Muscle of back (tissue), 13 donors: ENCODE data around the gene CALCB. TPM values are rescaled to one million over a fixed set of nuclear protein-coding genes. Genes with fewer than 3 reads are reported as not detected.
"Not testable (repeated sequence)": the region's sequence is repeated elsewhere in the genome, so short reads cannot be mapped to it uniquely, and the experiment has no call there.

Experiments
- DNase-seq, 3 donors: peaks; one replicate each; pipeline versions ENCODE4 v3.0.0 to v3.0.0-alpha.2; 2013
- long read RNA-seq, 9 donors: transcript quantifications; one replicate each; lab custom pipeline, GENCODE V29; 2026
- polyA plus RNA-seq, 10 donors: library from polyadenylated mRNA; unstranded; fragments of 120-200 nt; gene quantifications; one replicate each; pipeline ENCODE4 v1.2.1, GENCODE V29; 2013; ENCODE audit not compliant: insufficient read length in 10 of 10

Gene CALCB, protein sequence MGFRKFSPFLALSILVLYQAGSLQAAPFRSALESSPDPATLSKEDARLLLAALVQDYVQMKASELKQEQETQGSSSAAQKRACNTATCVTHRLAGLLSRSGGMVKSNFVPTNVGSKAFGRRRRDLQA
- under 1 TPM in 7 of 10 donors, not detected in 3; 0.20 to 0.65 (median 0.62) TPM for polyA plus RNA-seq
- long read RNA-seq, donor 1 = 0 reads
- long read RNA-seq, donor 2 = 0 reads
- long read RNA-seq, donor 3 = 0 reads
- long read RNA-seq, donor 4 = 0 reads
- long read RNA-seq, donor 5 = 0 reads
- long read RNA-seq, donor 6 = 0 reads
- long read RNA-seq, donor 7 = 0 reads
- long read RNA-seq, donor 8 = 0 reads
- long read RNA-seq, donor 9, partial matches to known transcripts = 0 of 1 reads
- long read RNA-seq, donor 9, other reads (novel, unspliced or antisense) = 0 of 1 reads

DNA sequence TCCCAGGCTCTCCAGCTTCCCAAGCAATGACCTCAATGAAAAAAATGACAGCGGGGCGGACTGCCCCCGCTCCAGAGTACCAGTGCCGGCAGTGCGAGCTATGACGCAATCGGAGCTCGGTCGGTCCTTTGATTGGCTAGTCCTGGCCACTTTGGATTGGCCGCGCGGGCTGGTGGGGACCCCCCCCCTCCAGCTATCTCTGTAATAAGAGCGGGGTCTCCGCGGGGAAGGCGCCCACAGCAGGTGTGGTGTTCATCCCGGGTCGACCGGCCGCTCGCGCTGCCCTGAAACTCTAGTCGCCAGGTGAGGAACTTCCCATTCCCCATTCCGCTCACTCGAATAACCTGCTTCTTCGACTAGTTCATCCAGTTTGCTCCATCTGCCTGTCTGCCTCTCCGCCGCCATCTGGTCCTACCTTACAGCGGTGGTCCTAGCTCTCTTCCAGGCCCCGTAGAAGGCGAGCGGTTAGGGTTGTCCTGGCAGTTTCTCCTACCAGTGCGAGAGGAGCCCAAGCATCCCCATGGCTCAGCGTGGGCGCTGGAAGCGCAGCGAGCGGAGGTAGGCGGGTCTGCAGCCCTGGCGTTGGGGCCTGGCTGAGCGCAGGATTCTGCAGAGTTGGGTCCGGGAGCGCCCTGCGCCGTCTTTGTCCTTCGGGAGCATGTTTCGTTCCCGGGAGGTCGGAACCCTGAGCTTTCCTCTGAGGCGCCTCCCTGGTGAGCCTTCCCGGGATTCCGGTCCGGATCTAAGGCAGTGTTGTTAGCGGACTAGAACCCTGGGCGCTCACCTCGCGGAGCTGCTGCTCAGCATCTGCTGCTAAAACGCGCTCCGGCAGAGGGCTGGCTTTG lies at the start of gene CALCB:
CALCB (plus strand) TSS at position 233 of the 845 bp plus-strand sequence. CDS start 1,126 bp downstream, outside the sequence.
- peak in 2 of 3 donors; percentile 3 to 34 for DNase-seq

DNA sequence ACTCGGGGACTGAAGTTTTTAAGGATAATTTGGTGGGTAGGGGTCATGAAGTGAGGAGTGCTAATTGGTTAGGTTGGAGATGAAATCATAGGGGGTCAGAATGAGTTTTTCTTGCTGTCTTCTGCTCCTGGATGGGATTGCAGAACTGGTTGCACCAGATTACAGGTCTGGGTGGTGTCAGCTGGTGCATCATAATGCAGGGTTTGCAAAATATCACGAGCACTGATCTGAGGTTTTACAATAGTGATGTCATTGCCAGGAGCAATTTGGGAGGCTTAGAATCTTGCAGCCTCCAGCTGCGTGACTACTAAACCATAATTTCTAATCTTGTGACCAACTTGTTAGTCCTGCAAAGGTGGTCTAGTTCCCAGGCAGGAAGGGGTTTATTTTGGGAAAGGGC lies 46.4 kb upstream of the CALCB start:
- no peak for DNase-seq

DNA sequence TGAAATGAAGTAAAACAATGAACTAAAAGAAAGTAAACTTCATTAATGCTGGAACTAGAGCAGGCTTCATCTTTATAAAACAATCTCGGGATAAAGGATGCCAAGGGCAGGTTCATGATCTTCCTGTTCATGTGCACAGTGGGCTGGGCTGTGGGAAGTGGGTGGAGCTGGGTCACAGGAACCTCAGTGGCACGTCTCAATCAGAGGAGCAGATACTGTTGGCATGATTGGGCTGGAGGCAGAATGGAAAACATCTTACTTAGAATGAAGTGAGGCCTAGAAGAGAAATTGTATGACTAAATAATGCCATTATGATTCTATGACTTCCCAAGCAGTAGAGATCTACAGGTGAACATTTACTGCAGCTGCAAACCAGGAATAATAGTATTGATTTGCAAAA lies 45.4 kb upstream of the CALCB start:
- no peak for DNase-seq

DNA sequence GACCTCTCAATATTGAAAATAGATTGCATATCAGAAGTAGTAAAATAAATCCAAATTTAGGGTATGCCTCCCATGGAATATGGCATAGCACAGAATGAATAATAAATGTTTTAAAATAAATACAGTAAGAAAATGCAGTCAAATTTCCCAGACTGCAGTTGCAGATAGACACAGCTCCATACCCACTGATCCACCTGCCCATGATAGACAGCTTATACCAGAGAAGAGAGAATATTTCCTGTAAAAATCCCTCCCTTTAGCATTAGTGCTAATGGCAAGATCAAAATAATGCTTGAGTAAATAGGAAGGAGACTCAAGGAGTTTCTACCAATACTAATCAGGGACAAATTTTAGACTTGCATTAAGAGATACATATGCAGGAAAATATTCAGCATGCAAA lies 45.0 kb upstream of the CALCB start:
- no peak for DNase-seq

DNA sequence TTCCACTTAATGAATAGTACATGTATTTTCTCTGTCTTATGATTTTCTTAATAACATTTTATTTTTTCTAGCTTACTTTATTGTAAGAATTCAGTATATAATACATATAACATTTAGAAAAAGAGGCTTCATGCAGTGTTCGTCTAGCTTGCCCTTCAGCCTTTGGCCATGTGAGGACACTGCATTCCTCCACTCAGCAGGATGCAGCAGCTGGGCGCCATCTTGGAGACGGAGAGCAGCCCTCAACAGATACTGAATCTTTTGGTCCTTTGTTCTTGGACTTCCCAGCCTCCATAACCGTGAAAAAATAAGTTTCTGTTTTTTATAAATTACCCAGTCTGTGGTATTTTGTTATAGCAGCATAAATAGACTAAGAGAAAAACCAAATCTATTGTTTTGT lies 41.4 kb upstream of the CALCB start:
- not testable (repeated sequence) for DNase-seq

DNA sequence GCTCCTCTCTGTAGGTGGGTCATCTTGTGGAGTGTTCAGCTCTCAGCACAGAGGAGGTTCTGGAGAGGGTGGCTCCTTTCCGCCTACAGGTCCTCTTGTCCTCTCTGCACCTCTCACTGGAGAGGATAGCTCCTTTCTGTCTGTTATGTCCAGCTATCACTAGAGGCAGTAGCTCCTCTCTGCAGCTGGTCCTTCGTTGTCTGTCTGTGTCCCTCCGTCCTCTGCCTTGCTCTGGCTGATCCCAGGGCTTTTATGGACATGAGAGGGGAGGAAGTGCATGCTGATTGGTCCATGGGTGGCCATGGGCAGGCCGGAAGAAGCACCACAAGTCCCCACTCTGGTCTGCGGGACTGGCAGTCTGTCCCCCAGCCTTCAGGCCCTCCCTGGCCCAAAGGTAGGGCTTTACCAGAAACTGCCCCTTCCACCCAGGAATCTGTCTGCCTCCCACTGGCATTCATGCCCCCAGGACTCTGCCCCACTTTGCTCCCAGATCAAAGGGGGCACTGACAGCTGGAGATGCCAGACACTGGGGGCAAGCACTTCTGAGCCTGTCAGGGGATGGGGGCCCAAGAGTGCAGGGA lies 38.6 kb upstream of the CALCB start:
- DNase-seq = no peak

DNA sequence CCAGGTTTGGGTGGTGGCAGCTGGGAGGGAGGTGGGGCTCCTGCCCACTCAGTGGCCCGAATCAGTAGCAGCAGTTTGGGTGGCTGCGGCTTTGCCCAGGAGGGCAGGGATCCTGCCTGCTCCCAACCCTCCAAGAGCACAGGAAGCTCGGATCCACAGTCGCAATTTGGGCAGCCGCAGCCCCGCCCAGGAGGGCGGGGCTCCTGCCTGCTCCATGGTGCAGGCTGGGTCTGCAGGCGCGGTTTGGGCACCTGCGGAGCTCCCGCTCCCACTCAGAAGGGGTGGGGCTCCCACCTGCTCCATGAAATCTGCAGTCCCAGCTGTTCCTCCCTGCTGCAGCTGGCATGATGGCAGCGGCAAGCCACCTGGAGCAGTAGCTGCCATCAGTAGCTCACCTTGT lies 38.1 kb upstream of the CALCB start:
- DNase-seq = no peak

DNA sequence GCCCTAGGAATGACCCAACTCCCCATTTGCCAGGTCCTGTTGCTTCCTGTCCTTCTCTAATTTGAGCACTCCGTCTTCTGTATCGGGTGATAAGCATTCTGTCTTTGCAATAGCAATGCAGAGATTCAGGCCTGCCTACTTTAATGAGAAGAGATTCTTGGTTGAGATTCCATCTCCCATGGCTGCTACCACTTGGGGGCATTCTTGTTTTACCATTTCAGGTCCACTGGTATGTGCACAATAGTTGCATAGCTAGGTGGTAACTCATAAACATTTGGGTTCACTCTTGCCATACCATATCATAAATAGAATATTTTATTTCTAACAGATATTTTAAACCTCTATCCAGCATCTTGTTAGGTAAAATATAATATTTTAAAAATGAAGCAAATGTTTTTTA lies 34.4 kb upstream of the CALCB start:
- no peak for DNase-seq

DNA sequence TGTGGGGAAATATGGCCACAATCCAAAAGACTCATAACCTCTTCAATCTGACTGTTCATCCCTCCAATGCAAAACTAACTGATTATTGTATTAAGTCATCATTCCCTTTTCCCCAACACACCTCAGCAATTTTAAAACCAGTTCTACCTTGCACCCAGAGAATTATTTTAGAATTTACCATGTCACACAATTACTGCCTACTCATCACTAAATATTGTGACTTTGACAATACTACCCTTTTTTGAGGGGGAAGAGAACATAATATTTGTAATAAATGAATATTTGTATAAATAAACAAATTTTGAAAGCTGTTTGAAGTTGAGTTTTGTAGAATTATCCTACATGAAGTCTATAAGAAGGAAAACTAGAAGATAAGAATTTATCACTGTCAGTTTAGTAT lies 28.2 kb upstream of the CALCB start:
- no peak for DNase-seq

DNA sequence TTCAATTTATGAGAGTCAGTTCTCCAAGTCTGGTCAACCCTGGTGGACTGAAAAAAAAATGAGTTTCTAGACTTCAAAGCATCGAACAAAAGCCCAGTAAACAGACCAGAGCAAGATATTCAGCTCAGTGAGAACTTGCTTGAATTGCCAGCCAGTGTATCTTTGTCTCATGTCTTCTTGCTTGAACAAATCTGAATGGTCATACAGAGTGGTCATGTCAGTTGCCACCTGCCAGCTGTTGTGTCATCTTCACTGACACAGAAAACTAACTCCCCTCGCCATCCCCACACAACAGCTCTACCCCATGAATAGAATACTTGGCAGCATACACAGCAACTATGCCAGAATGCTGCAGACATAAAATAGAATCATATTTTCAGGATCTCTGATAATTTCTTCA lies 27.5 kb upstream of the CALCB start:
- DNase-seq = peak in 1 of 3 donors; percentile 6

DNA sequence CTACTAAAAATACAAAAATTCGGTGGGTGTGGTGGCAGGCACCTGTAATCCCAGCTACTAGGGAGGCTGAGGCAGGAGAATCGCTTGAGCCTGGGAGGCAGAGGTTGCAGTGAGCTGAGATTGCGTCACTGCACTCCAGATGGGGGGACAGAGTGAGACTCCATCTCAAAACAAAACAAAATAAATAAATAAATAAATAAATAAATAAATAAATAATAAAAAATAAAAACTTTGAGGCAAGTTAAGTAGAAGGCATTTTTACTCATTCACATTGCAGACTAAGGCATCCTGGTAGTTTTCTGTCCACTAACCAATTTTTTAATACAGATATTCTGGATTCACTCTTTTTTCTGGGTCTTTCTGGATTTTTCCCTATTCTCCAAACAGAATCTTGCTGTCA lies 26.7 kb upstream of the CALCB start:
- DNase-seq = not testable (repeated sequence)

DNA sequence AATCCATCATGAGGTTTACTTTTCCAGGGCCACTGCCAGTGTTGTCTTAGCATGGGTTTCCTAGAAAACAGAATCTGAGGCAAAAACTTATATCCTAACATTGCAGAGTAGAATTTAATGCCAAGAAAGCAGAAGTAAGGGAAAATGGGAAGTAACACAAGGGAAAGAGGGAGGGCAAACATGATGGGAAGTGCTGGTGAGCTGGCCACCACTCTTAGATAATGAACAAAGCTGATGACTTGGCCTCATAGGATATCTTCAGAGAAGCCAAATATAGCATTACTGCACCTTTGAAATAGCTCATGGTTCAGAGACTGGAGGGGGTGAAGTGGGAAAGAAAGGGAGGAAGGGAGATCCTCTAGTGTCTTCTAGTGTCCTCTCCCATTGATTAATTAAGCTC lies 24.8 kb upstream of the CALCB start:
- no peak for DNase-seq

DNA sequence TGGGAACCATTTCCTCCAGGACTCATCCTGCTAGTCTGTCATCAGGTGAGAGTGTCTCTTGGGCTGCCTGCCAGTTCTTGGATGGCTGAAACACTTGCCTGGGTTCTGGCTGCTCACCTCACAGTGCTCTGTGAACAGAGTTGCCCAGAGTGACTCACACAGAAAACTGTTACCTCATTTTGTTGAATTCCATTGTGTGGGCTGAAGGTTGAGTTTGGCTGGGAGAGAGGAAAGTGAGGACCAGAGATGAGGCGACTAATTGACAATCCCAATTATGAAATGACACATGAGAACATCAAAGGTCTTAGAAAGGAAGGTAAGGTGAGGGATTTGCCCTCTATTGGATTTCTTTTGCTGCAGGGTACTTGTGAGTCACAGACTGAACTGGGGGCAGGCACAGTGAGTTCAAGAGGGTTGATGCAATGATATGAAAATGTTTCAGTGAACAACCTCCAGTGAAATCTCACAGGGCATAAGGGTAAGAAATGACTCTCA lies 20.2 kb upstream of the CALCB start:
- DNase-seq = peak in 1 of 3 donors; percentile 7

DNA sequence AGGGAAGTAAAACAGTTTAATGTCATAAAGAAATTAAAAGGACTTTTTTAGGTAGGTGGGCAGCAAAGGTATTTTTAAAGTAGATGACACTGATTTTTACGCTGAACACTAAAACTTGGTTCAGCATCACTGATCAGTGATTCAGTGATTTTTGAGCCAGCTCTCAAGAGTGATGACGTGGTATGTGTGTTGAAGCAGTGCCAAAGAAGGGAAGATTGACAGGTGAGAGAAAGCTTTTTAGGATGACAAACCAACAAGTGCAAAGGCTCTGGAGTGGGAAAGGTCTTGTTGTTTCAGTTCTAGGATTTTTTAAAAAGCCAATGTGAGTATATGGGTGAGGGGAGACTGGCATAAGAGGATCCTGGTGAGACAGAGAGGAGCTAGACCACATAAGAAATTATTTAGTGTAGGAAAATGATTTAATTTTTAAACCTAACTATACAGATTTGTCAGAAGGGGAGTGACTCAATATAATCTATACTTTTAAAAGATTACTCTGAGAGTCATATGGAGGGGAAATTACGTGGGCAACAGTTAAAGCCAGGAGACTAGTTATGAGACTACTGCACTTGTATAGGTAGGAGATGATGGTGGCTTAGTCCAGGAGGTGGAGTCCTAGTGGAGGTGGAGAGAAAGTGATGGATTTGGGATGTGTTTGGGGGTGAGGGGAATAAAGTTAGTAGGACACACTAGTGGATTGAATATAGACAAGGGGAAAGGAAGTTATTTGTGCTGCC lies 17.6 kb upstream of the CALCB start:
- no peak for DNase-seq

DNA sequence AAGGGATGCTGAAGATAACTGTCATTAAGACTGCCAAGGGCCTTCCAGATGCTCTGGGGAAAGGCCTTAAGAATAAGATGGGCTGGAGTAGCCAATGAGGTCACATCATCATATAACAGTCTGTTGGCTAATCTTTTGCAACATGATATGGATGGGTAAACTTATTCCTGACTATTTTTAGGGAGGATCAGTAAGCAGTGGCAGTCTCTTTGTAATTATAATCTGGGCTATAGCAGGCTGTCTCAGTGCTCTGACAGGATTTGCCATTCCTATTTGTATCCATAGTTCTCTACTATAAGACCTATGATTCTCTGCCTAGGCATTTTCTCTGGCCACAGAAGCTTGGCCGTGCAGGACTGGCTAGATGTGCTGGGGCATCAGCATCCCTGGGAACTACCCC lies 16.1 kb upstream of the CALCB start:
- DNase-seq = no peak

DNA sequence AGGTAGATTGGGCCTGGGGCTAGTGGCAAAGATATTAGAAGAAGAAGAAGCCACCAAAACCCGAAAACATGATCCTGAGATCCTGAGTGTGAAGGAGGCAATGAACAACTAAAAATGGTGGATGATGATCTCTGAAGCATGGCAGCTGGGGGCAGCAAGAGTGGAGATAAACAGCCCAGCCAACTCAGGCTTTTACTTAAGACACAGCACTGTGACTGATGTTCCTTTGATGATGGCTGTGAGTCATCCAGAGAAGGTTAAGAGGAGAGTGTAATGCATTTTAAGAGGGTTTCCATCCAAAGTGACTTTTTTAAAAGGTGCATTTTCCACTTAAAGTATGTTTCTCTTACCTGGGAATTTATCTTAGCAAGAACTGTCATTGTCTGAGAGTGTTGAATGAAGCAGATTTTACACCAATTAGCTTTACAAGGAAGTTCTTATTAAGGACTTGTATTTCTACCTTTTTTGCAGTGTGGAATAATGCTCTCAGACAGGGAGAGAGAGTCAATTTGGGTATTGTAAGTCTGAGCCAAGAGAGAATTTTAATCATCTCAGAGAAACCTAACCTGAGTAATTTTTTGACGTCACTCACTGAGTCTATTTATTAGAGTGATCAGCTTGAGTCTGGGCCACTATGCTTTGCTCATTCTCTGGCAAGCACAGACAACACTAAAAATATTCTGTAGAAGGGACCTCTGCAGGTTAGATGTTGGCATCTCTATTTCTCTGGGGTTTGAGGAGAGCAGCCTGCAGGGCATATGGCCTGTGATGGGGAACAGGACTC lies 14.1 kb upstream of the CALCB start:
- DNase-seq = no peak

DNA sequence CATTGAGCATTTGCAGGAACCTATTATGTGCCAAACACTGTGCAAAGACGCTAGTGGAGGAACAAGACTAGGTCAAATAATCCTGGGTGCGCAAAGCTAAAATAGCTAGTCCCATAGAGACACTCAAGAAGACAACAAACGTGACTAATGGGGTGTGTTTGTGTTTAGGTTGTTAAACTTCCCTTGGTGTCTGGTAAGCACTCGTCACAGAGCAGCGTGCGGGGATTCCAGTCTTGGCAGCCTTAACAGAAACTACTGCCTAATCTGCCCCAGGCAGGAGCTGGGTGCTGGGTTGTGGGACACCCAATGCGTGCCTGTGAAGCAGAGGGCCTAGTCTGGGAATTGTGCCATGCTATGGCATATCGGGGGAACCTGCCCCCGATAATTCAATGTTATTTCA lies 10.8 kb upstream of the CALCB start:
- no peak for DNase-seq

DNA sequence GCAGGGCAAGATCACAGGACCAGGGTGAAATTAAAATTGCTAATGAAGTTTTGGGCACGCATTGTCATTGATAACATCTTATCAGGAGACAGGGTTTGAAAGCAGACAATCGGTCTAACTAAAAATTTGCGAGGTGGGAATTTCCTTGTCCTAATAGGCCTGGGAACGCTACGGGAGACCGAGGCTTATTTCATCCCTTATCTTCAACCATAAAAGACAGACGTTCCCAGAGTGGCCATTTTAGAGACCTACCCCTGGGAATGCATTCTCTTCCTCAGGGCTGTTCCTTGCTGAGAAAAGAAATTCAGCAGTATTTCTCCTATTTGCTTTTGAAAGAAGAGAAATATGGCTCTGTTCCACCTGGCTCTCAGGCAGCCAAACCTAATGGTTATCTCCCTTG lies 3.6 kb upstream of the CALCB start:
- not testable (repeated sequence) for DNase-seq

DNA sequence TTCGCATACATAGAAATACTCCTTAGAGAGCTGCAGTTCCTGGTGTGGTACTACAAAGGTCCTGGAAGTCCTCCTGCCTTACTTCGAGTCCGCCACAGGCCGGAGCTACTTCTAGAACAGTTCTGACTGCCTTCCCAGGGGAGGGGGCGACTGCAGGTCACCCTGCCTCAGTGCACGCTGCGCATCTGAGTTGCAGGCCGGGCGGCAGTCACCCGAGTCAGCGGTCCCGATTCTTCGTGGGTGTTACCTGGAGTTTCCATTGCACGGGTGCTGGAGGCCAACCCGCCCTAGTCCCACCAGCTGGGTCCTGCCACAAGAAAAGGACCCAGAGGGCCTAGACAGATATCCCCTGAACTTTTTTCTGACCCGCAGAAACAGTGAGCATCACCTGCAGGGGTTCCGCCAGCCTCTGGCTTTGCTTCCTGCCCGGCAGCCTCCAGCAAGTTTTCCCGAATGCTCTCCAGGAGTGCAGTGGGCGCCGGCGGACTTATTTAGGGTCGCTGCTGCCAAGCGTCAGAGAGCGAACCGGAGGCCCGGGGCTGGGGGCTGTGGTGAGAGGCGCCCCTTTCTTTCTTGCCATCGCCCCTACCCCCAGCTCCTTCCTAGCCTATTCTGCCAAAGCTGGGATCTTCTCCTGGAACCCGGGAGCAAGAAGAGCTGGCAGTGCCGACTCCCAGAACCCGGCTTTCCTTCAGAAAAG lies 1.7 kb upstream of the CALCB start:
- no peak for DNase-seq

DNA sequence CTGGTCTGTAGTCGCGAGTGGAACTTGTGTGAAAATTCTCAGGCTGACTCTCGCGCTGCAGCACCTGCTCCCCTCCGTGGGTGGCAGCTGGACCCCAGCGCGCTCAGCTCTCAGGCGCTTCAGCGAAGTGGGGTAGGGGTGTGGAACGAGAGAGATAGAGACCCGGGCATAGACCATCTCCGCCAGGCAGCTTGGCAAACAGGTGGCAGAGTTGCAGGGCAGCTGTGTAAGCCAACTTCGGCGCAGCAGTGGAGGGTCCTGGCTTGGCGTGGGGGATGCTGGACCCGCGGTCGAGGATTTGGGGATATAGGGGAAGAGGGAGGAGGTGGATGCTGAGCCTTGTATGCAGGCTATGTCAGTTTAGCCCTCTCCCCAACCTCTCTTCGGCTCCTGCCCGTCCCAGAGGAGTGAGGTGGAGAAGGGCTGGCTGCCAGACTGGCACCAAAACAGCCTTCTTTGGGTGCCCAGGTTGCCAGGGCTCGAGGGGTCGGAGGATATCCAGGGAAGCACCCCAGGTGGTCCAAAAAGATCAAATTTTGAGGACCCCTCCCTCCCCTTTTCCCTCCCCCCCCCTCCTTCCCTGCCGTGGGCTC lies 746 bp upstream of the CALCB start:
- no peak for DNase-seq
